ENCODE measurements around the gene PTPRT. TPM values are rescaled to one million over a fixed set of nuclear protein-coding genes. Genes with fewer than 3 reads are reported as not detected.

The PTPRT gene
- total RNA-seq, 1 donor, result 0.72 TPM

GRCh38 chr20:43188861-43189553 lies 699 bp downstream of the PTPRT start:
- no peak for TF ChIP-seq CTCF (IDR thresholded peaks at IDR 0.05; ENCODE audit: insufficient read depth, low read length)
- DNase-seq (ENCODE audit: low read depth), result no peak
- no peak overlapping the region for H3K4me3 ChIP-seq (ENCODE audit: low read depth, low read length)

GRCh38 chr20:43188234-43188653 lies 1.5 kb downstream of the PTPRT start:
- DNase-seq (ENCODE audit: low read depth), result no peak
- no peak for TF ChIP-seq CTCF (IDR thresholded peaks at IDR 0.05; ENCODE audit: insufficient read depth, low read length)
- H3K4me3 ChIP-seq (ENCODE audit: low read depth, low read length), result no peak overlapping the region

GRCh38 chr20:43187476-43188233 lies 2.1 kb downstream of the PTPRT start:
- DNase-seq (ENCODE audit: low read depth), result peak; percentile 65
- peak; percentile 94 for TF ChIP-seq CTCF (IDR thresholded peaks at IDR 0.05; ENCODE audit: insufficient read depth, low read length)
- H3K4me3 ChIP-seq (ENCODE audit: low read depth, low read length), result no peak overlapping the region

GRCh38 chr20:43186312-43186711 lies 3.4 kb downstream of the PTPRT start:
- H3K4me3 ChIP-seq (ENCODE audit: low read depth, low read length), result no peak overlapping the region
- no peak for DNase-seq (ENCODE audit: low read depth)
- TF ChIP-seq CTCF (IDR thresholded peaks at IDR 0.05; ENCODE audit: insufficient read depth, low read length), result no peak

GRCh38 chr20:43185901-43186300 lies 3.8 kb downstream of the PTPRT start:
- no peak for TF ChIP-seq CTCF (IDR thresholded peaks at IDR 0.05; ENCODE audit: insufficient read depth, low read length)
- no peak overlapping the region for H3K4me3 ChIP-seq (ENCODE audit: low read depth, low read length)
- DNase-seq (ENCODE audit: low read depth), result no peak

- DNase-seq (ENCODE audit: low read depth), result no peak
- TF ChIP-seq CTCF (IDR thresholded peaks at IDR 0.05; ENCODE audit: insufficient read depth, low read length), result no peak
- H3K4me3 ChIP-seq (ENCODE audit: low read depth, low read length), result no peak overlapping the region
Observed at GRCh38 chr20:43183536-43184070, 6.1 kb downstream of the PTPRT start.
